Measurements from ENCODE around the gene PXYLP1. TPM values are rescaled to one million over a fixed set of nuclear protein-coding genes. Genes with fewer than 3 reads are reported as not detected.

PXYLP1 gene
- total and polyA plus RNA-seq, 9 of the 15 experiments (the other 6 are each of a cell fraction or from before 2014, with no cell fraction given) = 0.80 to 2.9 (median 1.3) TPM

GRCh38 chr3:141230293-141230692, 1.3 kb upstream of the PXYLP1 start:
- H3K4me3 ChIP-seq = no peak overlapping the region

More at GRCh38 chr3:141230293-141230692, 1.3 kb upstream of the PXYLP1 start:
- POLR2A ChIA-PET = interaction anchor here (1.0 to 1.2 kb wide), 2 partner anchors 15 to 74 kb away, joined by 3 read pairs; no protein-coding TSS in a partner anchor
- H3K27ac ChIP-seq (ENCODE audit: extremely low read depth, low read depth, low read length) = no peak overlapping the region
- FAIRE-seq = no peak
- DNase-seq (ENCODE audit: extremely low read depth in 1 of 4, low spot score in 3 of 4) = no peak
- H4K20me1 ChIP-seq (replicated peaks; ENCODE audit: control insufficient read depth, insufficient read depth, low read length) = peaks cover 4% of the 10 kb centered on the region; the same call in 1 of the 2 replicates
- no peak for ATAC-seq
- no peaks in the 10 kb centered on the region for H3K36me3 ChIP-seq (ENCODE audit: control insufficient read depth, insufficient read depth, low read length)
- H3K9ac ChIP-seq (ENCODE audit: insufficient read depth in 1 of 2, low read depth in 2 of 2, low read length in 2 of 2) = no peak overlapping the region
- in situ Hi-C loops (cut with MboI) (no loop called here), intact Hi-C loops (cut with micrococcal nuclease) (loop anchor here (5.0 kb wide), 1 partner anchor 47 kb away; no protein-coding TSS in a partner anchor)
- H3K9me3 ChIP-seq (replicated peaks; ENCODE audit: control insufficient read depth, insufficient read depth, low read depth, low read length) = no peaks in the 10 kb centered on the region
- no peaks in the 10 kb centered on the region for H3K9me1 ChIP-seq (ENCODE audit: control insufficient read depth, insufficient read depth, low read length)
- no peak for TF ChIP-seq KLF10 (CRISPR knock-in tag; IDR thresholded peaks at IDR 0.05)
- TF ChIP-seq ZNF311 (CRISPR knock-in tag; IDR thresholded peaks at IDR 0.05) = no peak
- no peak for TF ChIP-seq SUPT5H (IDR thresholded peaks at IDR 0.05)
- TF ChIP-seq LEF1 (IDR thresholded peaks at IDR 0.05) = no peak
- TF ChIP-seq ZNF354B (CRISPR knock-in tag; IDR thresholded peaks at IDR 0.05) = no peak
- TF ChIP-seq ZNF507 (tag; conservative IDR thresholded peaks at IDR 0.05) = no peak
- TF ChIP-seq ZNF165 (CRISPR knock-in tag; IDR thresholded peaks at IDR 0.05; ENCODE audit: borderline replicate concordance) = no peak
- H3K79me2 ChIP-seq (ENCODE audit: control insufficient read depth, insufficient read depth, low read length) = no peaks in the 10 kb centered on the region
- WGBS (ENCODE audit: insufficient coverage, low coverage, missing lambda C conversion rate) = 68% methylated on average over 9 of the region's 11 CpGs
- H3K4me2 ChIP-seq (ENCODE audit: insufficient read depth, low read length) = no peak overlapping the region
- peaks cover 13 to 34% of the 10 kb centered on the region in 2 experiments; a peak in 4 of 5 replicates for H3K27me3 ChIP-seq (ENCODE audit: control insufficient read depth in 2 of 2, insufficient read depth in 2 of 2, low read length in 2 of 2)
- CTCF ChIA-PET (ENCODE audit: low intra/inter-chr PET ratio) = no interaction called here
- 0 out of 2 replicates have a peak overlapping the region, but pooled peaks have one; percentile 98 for H2AFZ ChIP-seq (ENCODE audit: low read depth, low read length)
- BruUV-seq (replicated peaks) = no TSS peak
- H3K4me1 ChIP-seq (replicated peaks in 1 of 2; ENCODE audit: control insufficient read depth in 2 of 2, insufficient read depth in 2 of 2, low read length in 2 of 2) = peaks cover 7 to 21% of the 10 kb centered on the region in 2 experiments

Measured in K562 (cell line).